Transverse colon (tissue), 4 donors: Measurements from ENCODE around the gene OCA2.

Source experiments
- EP300 ChIP-seq: sonication (generic); formaldehyde crosslinking; IDR thresholded peaks from one replicate; pipeline ENCODE4 v1.6.1; 2017; ENCODE audit warnings: antibody characterized with exemption, low read depth
- POLR2A ChIP-seq: fragments of 450-650 bp; IDR thresholded peaks from one replicate; pipeline ENCODE4 v1.6.1; 2016; ENCODE audit warnings: antibody characterized with exemption, mild to moderate bottlenecking, moderate library complexity
- POLR2AphosphoS5 ChIP-seq, 3 donors: sonication (generic); formaldehyde crosslinking; IDR thresholded peaks; one replicate each; pipeline ENCODE4 v1.6.1; 2016; ENCODE audit warnings: antibody characterized with exemption in 3 of 3
- TF ChIP-seq, protein P1 (sequence below), 5 experiments: fragments of 200-600 bp in 3 of 5; fragments of 450-650 bp in 2 of 5; sonication (generic) in 3 of 5; IDR thresholded peaks; 1 replicate in 2 of 5; 2 replicates in 3 of 5; pipeline ENCODE4 v1.5.1; 2016 to 2017; ENCODE audit warnings: antibody characterized with exemption in 5 of 5, inconsistent platforms in 3 of 5, mild to moderate bottlenecking in 2 of 5, moderate library complexity in 1 of 5

DNA sequence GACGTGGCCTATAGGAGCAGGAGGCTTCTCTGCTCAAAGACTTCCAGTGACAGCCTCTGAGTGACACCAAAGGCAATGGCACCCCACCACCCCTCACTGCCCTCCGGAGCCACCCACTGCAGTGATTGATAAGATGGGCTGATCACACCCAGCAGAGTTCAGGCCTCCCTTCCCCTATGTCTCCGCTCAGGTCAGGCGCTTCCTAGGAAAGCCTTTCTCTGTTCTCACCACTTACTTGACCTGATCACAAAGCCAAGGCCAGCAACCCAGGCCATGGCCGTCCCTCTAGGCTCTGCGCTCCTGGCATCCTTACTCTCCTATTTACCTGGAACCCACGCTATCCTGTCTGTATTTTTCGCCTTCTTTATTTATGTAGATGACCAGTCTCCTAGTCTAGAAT lies 282.3 kb downstream of the OCA2 start:
- TF ChIP-seq, protein P1, sequence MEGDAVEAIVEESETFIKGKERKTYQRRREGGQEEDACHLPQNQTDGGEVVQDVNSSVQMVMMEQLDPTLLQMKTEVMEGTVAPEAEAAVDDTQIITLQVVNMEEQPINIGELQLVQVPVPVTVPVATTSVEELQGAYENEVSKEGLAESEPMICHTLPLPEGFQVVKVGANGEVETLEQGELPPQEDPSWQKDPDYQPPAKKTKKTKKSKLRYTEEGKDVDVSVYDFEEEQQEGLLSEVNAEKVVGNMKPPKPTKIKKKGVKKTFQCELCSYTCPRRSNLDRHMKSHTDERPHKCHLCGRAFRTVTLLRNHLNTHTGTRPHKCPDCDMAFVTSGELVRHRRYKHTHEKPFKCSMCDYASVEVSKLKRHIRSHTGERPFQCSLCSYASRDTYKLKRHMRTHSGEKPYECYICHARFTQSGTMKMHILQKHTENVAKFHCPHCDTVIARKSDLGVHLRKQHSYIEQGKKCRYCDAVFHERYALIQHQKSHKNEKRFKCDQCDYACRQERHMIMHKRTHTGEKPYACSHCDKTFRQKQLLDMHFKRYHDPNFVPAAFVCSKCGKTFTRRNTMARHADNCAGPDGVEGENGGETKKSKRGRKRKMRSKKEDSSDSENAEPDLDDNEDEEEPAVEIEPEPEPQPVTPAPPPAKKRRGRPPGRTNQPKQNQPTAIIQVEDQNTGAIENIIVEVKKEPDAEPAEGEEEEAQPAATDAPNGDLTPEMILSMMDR (IDR thresholded peaks at IDR 0.05): no peak
- TF ChIP-seq POLR2A: no peak
- no peak for TF ChIP-seq POLR2AphosphoS5 (IDR thresholded peaks at IDR 0.05)
- TF ChIP-seq EP300: no peak
